ENCODE results near the gene PCDHGB7.
"Not testable (repeated sequence)": the region's sequence is repeated elsewhere in the genome, so short reads cannot be mapped to it uniquely, and the experiment has no call there.

PCDHGB7 gene

DNA sequence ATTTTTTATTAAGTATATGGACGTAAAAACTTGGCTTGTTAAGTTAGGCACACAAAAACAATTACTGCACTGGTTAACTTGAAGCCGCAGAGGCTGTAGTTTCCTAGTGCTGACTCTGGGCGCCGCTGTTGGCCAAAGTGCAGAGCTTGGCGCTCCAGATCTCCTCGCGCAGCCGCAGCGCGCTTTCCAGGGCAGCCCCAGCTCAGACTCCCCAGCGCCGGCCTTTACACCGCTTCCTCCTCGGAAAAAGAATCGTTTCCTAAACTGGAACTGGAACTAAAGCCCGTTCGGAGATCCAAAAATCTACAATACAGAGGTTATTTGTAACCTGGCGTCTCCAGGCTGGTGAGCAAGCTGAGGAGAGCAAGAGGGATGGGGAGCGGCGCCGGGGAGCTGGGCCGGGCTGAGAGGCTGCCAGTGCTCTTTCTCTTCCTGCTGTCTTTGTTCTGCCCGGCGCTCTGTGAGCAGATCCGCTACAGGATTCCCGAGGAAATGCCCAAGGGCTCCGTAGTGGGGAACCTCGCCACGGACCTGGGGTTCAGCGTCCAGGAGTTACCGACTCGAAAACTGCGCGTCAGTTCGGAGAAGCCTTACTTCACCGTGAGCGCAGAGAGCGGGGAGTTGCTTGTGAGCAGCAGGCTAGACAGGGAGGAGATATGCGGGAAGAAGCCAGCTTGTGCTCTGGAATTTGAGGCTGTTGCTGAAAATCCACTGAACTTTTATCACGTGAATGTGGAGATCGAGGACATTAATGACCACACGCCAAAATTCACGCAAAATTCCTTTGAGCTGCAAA is 19.5 kb upstream of the PCDHGB7 start, which contains the start of gene PCDHGB5:
Gene PCDHGB5, plus strand, starts transcription at position 192 of the 796 bp plus-strand sequence. Its CDS starts 181 bp downstream, at position 373.
- not testable (repeated sequence) for DNase-seq

DNA sequence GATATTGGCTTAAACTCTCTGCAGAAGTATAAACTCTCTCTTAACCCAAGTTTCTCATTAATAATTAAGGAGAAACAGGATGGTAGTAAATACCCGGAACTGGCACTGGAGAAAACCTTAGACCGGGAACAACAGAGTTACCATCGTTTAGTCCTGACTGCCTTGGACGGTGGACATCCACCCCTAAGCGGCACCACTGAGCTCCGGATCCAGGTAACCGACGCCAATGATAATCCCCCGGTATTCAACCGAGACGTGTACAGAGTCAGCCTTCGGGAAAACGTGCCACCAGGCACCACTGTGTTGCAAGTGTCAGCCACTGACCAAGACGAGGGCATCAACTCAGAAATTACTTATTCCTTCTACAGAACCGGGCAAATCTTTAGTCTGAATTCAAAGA is 18.9 kb upstream of the PCDHGB7 start:
- DNase-seq: no peak

DNA sequence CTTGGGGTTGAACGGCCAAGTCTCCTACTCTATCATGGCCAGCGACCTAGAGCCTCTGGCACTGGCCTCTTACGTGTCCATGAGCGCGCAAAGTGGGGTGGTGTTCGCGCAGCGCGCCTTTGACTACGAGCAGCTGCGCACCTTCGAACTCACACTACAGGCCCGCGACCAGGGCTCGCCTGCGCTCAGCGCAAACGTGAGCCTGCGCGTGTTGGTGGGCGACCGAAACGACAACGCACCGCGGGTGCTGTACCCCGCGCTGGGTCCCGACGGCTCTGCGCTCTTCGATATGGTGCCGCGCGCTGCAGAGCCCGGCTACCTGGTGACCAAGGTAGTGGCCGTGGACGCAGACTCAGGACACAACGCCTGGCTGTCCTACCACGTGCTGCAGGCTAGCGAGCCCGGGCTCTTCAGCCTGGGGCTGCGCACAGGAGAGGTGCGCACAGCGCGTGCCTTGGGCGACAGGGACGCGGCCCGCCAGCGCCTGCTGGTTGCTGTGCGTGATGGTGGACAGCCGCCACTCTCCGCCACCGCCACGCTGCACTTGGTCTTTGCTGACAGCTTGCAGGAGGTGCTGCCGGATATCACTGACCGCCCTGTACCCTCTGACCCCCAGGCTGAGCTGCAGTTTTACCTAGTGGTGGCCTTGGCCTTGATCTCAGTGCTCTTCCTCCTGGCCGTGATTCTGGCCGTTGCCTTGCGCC is 17.8 kb upstream of the PCDHGB7 start:
- no peak for DNase-seq

DNA sequence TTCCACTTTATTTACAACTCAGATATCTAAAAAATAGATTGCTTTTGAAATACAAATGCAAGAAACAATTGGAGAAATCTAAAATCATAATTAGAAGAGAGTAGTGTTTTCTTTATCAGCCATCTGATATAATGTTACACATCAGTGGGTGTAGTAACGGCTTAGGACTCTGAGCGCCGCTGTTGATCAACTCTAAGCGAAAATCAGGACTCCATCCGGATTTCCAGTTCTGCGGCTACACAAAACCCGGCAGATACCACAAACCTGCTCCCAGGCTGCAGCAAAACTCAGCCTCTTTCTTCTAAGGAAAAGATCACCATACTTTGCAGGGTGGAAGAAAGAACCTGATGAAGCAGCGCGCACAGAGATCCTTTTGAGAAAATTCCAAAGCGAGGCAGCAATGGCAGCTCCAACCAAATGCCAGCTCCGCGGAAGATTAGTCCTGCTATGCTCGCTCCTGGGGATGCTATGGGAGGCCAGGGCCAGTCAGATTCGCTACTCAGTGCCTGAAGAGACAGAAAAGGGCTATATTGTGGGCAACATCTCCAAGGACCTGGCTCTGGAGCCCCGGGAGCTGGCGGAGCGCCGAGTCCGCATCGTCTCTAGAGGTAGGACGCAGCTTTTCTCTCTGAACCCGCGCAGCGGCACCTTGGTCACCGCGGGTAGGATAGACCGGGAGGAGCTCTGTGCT is 14.8 kb upstream of the PCDHGB7 start, which contains the start of gene PCDHGA9:
Gene PCDHGA9, plus strand, starts transcription at position 226 of the 691 bp plus-strand sequence. Its CDS starts 175 bp downstream, at position 401.
- no peak for DNase-seq

DNA sequence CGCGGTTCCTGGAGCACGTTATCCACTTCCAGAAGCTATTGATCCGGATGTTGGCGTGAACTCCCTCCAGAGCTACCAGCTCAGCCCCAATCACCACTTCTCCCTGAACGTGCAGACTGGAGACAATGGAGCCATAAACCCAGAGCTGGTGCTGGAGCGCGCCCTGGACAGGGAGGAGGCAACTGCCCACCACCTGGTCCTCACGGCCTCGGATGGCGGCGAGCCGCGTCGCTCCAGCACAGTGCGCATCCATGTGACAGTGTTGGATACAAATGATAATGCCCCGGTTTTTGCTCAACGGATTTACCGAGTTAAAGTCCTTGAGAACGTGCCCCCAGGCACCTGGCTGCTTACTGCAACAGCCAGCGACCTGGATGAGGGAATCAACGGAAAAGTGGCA is 14.1 kb upstream of the PCDHGB7 start:
- no peak for DNase-seq

DNA sequence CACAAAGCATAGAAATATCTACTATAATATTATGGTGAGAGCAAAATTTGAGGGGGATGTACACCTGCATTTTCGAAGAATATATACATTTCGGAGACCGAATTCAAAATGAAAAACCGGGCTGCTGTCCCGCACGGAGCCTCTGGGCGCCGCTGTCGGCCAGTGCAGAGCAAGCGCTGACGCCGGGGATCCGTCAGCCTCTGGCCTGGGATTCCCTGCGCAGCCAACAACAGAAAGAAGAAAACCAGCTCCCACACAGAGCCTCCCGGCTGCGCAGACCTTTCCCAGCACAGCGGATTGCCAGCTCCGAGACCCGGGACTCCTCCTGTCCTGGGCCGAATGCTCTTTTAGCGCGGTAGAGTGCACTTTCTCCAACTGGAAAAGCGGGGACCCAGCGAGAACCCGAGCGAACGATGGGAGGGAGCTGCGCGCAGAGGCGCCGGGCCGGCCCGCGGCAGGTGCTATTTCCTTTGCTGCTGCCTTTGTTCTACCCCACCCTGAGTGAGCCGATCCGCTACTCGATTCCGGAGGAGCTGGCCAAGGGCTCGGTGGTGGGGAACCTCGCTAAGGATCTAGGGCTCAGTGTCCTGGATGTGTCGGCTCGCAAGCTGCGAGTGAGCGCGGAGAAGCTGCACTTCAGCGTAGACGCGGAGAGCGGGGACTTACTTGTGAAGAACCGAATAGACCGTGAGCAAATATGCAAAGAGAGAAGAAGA is 9.5 kb upstream of the PCDHGB7 start, which contains the start of gene PCDHGB6:
Gene PCDHGB6, plus strand, starts transcription at position 232 of the 716 bp plus-strand sequence. Its CDS starts 182 bp downstream, at position 414.
- not testable (repeated sequence) for DNase-seq

DNA sequence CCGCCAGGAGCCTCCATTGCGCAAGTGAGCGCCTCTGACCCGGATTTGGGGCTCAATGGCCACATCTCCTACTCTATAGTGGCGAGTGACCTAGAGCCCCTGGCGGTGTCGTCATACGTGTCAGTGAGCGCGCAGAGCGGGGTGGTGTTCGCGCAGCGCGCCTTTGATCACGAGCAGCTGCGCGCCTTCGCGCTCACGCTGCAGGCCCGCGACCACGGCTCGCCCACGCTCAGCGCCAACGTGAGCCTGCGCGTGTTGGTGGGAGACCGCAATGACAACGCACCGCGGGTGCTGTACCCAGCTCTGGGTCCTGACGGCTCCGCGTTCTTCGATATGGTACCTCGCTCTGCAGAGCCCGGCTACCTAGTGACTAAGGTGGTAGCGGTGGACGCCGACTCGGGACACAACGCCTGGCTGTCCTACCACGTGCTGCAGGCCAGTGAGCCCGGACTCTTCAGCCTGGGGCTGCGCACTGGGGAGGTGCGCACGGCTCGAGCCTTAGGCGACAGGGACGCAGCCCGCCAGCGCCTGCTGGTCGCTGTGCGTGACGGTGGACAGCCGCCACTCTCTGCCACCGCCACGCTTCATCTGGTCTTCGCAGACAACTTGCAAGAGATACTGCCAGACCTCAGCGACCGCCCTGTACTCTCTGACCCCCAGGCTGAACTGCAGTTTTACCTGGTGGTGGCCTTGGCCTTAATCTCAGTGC is 7.7 kb upstream of the PCDHGB7 start:
- no peak for DNase-seq

DNA sequence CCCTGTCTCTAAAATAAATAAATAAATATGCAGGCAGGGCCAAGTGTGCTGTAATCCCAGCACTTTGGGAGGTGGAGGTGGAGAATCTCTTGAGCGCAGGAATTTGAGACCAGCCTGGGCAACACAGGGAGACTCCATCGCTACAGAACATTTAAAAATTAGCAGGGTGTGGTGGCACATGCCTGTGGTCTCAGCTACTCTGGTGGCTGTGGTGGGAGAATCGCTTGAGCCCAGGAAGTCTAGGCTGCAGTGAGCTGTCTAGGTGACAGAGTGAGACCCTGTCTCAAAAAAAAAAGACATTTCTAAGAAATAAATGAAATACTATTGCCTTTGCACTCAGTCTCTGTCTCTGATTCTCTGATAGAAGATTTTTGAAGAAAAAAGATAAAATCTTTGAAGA is 5.9 kb upstream of the PCDHGB7 start:
- DNase-seq: no peak

DNA sequence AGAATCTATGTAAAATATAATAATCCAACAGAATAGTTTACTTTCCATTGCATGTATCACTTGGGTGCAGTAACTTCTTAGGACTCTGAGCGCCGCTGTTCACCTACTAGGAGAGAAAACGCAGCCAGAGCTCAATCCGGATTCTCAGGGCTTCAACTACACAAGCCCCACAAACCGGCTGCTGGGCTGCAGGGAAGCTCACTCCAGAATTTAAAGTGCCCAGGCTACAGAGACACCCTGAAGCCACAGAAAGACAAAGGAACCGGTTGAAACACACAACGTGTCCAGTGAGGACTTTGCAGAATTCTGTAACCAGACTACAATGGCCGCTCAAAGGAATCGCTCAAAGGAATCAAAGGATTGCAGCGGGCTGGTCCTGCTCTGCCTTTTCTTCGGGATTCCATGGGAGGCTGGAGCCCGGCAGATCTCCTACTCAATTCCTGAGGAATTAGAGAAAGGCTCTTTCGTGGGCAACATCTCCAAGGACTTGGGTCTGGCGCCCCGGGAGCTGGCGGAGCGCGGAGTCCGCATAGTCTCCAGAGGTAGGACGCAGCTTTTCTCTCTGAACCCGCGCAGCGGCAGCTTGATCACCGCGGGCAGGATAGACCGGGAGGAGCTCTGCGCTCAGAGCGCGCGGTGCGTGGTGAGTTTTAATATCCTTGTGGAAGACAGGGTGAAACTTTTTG is 4.5 kb upstream of the PCDHGB7 start, which contains the start of gene PCDHGA10:
Gene PCDHGA10, plus strand, starts transcription at position 134 of the 686 bp plus-strand sequence. Its CDS starts 189 bp downstream, at position 323.
- DNase-seq: no peak

DNA sequence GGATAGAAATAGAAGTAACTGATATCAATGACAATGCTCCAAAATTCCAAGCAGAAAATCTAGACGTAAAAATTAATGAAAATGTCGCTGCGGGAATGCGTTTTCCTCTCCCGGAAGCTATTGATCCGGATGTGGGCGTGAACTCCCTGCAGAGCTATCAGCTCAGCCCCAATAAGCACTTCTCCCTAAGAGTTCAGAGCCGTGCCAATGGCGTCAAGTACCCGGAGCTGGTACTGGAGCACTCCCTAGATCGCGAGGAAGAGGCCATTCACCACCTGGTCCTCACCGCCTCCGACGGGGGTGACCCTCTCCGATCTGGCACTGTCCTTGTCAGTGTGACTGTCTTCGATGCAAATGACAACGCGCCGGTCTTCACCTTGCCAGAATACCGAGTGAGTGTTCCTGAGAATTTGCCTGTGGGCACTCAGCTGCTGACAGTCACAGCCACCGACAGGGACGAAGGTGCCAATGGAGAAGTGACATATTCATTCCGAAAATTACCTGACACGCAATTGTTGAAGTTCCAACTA is 3.9 kb upstream of the PCDHGB7 start:
- no peak for DNase-seq

DNA sequence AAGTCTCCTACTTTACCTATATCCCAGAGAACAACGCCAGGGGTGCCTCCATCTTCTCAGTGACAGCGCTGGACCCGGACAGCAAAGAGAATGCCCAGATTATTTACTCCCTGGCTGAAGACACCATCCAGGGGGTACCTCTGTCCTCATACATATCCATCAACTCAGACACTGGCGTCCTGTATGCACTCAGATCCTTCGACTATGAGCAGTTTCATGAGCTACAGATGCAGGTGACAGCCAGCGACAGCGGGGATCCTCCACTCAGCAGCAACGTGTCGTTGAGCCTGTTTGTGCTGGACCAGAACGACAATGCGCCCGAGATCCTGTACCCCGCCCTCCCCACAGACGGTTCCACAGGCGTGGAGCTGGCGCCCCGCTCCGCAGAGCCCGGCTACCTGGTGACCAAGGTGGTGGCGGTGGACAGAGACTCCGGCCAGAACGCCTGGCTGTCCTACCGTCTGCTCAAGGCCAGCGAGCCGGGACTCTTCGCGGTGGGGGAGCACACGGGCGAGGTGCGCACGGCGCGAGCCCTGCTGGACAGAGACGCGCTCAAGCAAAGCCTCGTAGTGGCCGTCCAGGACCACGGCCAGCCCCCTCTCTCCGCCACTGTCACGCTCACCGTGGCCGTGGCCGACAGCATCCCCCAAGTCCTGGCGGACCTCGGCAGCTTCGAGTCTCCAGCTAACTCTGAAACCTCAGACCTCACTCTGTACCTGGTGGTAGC is 2.8 kb upstream of the PCDHGB7 start:
- not testable (repeated sequence) for DNase-seq

DNA sequence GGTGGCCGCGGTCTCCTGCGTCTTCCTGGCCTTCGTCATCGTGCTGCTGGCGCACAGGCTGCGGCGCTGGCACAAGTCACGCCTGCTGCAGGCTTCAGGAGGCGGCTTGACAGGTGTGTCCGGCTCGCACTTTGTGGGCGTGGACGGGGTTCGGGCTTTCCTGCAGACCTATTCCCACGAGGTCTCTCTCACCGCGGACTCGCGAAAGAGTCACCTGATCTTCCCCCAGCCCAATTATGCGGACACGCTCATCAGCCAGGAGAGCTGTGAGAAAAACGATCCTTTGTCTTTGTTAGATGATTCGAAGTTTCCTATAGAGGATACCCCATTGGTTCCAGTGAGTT is 2.2 kb upstream of the PCDHGB7 start:
- DNase-seq: not testable (repeated sequence)

DNA sequence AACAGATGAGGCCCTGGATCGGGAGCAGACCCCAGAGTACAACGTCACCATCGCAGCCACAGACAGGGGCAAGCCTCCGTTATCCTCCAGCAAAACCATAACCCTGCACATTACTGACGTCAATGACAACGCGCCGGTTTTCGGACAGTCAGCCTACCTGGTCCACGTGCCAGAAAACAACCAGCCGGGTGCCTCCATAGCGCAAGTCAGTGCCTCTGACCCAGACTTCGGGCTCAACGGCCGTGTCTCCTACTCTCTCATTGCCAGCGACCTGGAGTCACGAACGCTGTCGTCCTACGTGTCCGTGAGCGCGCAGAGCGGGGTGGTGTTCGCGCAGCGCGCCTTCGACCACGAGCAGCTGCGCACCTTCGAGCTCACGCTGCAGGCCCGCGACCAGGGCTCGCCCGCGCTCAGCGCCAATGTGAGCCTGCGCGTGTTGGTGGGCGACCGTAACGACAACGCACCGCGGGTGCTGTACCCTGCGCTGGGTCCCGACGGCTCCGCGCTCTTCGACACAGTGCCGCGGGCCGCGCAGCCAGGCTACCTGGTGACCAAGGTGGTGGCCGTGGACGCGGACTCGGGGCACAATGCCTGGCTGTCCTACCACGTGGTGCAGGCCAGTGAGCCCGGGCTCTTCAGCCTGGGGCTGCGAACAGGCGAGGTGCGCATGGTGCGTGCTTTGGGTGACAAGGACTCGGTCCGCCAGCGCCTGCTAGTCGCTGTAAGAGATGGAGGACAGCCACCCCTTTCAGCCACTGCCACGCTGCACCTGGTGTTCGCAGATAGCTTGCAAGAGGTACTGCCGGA is 1.8 kb downstream of the PCDHGB7 start:
- DNase-seq: no peak

DNA sequence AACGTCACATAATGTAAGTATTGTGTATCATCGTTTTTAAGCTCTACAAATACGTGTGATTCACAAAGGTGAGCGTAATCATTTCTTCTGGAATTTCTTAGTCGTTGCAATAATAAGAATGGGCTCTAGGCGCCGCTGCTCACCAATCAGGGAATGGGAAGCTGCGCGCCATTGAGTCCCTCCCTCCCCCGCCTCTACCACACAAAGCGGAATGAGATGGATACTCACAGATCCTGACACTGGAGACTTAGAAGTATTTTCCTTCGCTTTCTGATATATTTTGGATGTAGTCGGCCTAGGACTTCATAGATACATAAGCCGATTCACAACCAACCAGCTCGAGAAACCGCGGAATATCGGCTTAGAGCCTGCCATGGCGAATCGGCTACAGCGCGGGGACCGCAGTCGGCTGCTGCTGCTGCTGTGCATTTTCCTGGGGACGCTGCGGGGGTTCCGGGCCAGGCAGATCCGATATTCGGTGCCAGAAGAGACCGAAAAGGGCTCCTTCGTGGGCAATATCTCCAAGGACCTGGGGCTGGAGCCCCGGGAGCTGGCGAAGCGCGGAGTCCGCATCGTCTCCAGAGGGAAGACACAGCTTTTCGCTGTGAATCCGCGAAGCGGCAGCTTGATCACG is 3.5 kb downstream of the PCDHGB7 start, which contains the start of gene PCDHGA11:
Gene PCDHGA11, plus strand, starts transcription at position 197 of the 634 bp plus-strand sequence. Its CDS starts 177 bp downstream, at position 374.
- no peak for DNase-seq

DNA sequence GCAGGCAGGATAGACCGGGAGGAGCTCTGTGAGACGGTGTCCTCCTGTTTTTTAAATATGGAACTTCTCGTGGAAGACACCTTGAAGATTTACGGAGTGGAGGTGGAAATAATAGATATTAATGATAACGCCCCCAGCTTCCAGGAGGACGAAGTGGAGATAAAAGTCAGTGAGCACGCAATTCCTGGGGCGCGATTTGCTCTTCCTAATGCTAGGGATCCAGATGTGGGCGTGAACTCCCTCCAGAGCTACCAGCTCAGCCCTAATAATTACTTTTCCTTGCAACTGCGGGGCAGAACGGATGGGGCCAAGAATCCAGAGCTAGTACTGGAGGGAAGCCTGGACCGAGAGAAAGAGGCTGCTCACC is 4.0 kb downstream of the PCDHGB7 start:
- DNase-seq: no peak

DNA sequence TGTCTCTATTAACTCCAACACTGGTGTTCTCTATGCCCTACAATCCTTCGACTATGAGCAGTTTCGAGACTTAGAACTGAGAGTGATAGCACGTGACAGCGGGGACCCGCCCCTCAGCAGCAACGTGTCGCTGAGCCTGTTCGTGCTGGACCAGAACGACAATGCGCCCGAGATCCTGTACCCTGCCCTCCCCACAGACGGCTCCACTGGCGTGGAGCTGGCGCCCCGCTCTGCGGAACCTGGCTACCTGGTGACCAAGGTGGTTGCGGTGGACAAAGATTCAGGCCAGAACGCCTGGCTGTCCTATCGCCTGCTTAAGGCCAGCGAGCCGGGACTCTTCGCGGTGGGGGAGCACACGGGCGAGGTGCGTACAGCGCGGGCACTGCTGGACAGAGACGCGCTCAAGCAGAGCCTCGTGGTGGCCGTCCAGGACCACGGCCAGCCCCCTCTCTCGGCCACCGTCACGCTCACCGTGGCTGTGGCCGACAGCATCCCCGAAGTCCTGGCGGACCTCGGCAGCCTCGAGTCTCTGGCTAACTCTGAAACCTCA is 5.3 kb downstream of the PCDHGB7 start:
- no peak for DNase-seq

DNA sequence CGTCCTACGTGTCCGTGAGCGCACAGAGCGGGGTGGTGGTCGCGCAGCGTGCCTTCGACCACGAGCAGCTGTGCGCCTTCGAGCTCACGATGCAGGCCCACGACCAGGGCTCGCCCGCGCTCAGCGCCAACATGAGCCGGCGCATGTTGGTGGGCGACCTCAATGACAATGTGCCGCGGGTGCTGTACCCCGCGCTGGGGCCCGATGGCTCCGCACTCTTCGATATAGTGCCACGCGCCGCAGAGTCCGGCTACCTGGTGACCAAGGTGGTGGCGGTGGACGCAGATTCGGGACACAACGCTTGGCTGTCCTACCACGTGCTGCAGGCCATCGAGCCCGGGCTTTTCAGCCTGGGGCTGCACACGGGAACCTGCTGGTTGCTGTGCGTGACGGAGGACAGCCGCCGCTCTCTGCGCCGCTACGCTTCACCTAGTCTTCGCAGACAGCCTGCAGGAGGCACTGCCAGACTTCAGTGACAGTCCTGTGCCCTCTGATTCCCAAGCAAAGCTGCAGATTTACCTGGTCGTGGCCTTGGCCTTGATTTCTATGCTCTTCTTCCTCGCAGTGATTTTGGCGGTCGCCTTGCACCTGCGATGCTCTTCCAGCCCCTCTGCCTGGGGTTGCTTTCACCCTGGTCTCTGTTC is 10.4 kb downstream of the PCDHGB7 start:
- DNase-seq: no peak
